Embryonic facial prominence (tissue), 1 donor: Measurements from ENCODE around the gene HOXB2.
"Not testable (repeated sequence)": the region's sequence is repeated elsewhere in the genome, so short reads cannot be mapped to it uniquely, and the experiment has no call there.

Experiments used
- DNase-seq: peaks from one replicate; pipeline ENCODE4 v3.0.0-alpha.2; 2016; ENCODE audit errors: extremely low spot score

The HOXB2 gene

DNA sequence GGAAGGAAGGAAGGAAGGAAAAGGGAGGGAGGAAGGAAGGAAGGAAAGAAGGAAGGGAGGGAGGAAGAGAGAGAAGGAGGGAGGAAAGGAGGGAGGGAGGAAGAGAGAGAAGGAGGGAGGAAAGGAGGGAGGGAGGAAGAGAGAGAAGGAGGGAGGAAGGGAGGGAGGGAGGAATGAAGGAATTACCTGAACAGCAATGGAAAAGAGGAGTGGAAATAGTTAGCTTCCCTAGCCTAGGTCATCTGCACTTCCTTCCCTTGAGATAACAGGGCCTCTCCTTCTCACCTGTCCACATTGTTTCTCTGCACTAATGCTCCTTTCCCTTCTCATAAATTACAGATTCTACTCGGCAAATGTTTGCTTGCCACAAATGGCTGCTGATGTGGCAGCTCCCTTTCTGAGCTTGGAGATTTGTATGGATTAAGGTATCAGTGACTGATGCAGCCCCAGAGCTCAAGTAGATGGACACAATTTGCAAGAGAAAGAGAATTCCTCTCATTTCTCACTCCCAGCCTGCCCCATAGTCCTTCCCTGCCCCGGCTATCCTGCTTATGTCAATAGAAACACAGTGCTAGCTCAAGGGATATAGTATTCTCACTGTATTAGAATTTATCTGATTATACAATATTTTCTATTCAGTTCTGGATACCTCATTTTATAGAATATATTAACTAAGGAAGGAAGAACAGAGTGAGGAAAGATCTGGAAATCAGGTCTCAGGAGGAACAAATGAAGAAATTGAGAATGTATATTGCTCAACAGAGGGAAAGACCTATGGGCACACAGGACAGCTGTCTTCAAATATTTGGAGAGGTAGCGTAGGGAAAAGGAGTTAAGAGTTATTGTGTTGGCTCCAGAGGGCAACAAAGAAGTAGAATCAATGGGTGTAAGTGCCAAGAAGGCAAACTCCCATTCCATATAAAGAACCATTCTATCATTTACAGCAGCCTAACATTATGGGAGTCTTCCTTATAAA, 28.7 kb downstream of the HOXB2 start:
- DNase-seq = no peak

DNA sequence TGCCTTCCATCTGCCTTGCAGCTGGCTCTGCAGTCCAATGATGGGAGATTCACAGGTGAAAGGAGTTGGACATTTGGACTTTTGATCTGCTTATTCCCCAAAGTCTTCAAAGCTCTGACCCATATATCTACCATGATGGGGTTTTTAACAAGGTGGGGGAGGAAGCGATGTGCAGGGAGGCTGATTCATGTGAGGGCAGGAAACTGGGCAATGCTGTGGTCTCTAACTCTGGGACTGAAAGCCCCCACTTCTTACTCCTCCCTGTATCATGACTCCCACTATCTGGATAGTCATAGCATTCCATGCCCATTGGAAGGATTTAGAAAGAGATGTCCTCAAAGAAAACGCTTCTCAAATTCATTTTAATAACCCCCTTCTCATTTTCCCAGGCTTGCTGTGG, 30.4 kb downstream of the HOXB2 start:
- DNase-seq = no peak

DNA sequence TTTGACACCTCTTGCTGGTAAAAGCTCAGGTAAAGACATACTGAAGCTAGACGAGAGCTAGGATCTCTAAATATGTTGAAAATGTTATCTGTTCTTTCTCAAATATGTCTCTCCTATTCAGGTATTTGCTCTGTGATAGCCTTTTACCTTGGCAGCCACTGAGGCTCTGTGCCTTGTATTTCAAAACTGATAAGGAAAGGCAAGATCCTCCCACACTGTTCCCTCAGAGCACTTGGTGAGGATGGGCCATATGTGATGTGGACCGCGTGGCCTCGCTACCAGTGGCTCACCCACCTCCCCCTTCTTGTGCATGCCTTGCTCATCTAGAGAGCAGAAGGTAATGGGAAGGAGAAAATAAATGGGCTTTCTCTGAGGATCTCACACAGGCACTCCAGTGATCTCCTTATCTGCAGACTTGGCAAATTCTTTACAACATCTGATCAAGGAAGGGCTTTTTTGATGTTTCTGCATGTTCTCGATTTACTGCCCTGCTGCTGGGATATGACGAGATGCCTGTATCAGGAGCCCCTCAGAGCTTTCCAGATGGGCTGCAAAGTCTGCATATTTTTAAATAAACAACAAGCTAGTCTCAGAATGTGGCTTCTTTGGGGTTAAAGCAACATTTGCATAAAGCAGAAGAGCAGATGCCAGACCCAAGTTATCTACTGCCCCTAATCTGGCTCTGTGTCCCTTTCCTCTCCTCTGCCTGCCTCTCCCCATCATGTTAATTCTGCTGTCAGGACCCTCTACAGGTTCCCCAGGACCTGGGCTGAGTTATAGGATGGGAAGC, 31.0 kb downstream of the HOXB2 start:
- no peak for DNase-seq

- DNase-seq = no peak
Measured at GRCh38 chr17:48513097-48513496, 31.8 kb downstream of the HOXB2 start.

DNA sequence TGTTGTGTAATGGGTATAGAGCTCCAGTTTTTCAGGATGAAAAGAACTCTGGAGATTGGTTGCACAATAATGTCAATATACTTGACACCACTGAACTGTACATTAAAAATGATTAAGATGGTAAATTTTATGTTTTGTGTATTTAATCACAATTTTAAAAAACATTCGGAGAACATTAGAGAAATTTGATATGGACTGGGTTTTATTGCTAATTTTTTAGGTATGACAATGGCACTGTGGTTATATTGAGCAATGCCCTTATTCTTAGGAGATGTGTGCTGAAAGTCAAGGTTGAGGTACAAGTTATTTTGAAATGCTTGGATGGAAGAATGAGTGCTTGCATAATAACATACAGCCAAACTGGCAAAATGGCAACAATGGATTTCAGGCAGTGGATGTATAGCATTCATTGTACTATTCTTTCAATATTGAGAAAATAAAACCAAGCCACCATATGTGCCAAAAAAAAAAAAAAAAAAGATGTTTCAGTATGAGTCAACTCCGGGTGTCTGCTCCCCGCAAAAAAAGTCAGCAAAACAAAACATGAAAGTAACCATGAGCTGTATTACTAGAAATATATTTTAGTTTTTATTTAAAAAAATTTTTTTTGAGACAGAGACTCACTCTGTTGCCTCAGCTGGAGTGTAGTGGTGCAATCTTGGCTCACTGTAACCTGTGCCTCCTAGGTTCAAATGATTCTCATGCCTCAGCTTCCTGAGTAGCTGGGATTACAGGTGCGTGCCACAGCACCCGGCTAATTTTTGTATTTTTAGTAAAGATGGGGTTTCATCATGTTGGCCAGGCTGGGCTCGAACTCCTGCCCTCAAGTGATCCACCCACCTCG, 33.9 kb downstream of the HOXB2 start:
- DNase-seq = no peak

DNA sequence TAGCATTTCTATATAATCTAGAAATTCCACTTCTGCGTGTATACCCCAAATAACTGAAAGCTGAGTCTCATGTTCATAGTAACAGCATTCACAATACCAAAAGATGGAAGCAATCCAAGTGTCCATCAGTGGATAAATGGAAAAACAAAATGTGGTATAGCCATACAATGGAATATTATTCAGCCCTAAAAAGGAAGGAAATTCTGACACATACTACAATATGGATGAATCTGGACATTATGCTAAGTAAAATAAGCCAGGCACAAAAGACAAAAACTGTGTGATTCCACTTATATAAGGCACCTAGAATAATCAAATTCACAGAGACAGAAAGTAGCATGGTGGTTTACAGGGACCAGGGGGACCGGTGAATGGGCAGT, 34.5 kb downstream of the HOXB2 start:
- no peak for DNase-seq

GRCh38 chr17:48509708-48510107, 35.2 kb downstream of the HOXB2 start:
- not testable (repeated sequence) for DNase-seq

- no peak for DNase-seq
Measured at GRCh38 chr17:48506246-48506645, 38.7 kb downstream of the HOXB2 start.

DNA sequence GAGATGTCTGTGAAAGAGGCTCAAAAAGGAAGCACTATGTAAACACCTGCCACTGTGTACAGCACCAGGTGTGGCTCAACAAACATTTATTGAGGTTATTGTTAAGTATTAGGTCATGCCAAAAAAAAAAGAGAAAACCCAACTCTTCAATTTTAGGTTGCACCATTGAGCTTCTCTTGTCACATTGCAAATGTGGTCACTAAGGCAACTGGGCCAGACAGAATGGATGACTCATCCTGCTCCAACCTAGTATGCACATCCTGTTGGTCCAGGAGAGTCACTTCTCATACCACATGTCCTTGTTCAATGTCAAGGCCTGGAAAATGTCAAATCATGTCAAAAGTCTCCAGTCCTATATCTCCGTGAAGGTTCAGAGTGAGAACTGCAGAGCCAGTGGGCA, 39.1 kb downstream of the HOXB2 start:
- no peak for DNase-seq

- no peak for DNase-seq
Measured at GRCh38 chr17:48504953-48505352, 40.0 kb downstream of the HOXB2 start.

DNA sequence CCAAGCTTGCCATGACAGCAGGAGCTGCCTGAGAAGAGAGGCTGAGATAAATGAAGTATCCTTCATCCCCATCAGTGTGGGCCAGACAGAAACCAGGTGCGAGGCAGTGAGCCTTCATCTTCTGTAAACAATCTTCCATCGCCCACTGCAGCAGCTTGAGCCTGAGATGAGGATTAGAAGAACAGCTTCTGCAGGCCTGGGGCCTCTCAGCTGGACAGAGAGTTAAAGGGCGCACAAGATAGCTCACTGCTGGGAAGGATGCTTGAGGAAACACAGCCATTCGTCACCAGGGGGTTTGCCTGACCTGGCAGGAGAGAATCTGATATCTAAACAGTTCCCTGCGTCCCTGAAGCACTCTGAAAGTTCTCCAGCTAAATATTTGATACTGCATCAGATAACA, 41.2 kb downstream of the HOXB2 start:
- DNase-seq = no peak

DNA sequence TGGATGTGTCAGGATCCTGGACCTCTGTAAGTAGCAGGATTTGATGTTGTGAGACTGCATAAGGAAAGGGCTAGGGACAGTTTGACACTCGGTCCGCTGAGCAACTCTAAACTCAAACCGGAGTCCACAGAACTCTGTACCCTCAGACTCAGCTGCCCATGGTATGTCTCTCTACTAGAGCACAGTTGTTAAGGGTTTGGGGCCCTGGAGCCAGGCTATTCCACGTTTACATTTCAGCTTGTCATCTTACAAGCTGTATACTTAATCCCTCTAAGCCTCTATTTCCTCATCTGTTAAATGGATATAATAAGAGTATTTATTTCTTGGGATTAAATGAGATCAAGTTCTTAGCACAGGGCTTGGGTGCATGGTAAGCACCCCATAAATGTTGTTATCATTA, 42.0 kb downstream of the HOXB2 start:
- no peak for DNase-seq

GRCh38 chr17:48502312-48502711, 42.6 kb downstream of the HOXB2 start:
- no peak for DNase-seq

DNA sequence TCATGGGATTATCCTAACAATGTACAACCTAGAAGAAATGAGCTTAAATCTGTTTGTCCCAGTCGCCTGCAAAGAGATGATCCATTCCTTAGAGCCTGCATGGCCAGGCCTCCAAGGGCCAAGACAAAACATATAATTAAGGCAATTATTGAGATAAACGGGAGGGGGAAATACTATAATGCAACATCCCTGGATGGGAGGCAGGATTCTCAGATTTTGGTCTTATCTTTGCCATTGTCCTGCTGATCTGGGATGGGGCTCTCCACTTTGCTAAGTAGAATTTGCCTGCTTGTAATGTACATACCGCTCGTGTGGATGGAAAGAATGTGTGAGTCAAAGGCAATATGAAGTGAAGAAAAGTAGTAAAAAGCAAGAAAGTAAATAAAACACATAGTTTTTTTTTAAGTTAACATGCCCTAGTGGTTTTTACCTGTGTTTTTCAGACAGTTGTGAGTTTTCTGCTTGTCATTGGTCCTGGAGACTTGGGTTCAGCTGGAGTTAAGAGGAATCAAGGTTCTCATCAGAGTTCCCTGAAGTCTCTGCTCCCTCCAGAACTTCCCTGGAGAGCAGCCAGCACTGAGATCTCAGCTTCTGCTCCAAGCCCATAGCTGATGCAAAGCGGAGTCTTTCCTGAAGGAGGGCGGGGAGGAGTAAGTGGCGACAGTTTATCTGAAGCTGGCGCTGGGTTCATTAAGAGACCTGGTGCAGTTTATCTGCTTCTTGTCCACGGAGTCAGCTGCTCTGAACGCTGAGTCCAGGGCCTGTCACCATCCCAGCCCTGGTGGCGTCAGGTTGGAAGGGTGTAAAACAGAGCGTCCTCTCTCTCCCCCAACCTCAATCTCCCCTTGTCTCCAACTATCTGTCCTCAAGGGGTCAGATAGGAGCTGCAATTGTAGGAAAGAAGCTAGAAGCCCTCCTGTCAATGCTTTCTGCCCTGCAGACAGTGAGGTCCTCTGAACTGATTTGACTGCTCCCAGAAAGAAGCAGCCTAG, 44.2 kb downstream of the HOXB2 start:
- DNase-seq = no peak

GRCh38 chr17:48499735-48500434, 45.0 kb downstream of the HOXB2 start:
- no peak for DNase-seq

DNA sequence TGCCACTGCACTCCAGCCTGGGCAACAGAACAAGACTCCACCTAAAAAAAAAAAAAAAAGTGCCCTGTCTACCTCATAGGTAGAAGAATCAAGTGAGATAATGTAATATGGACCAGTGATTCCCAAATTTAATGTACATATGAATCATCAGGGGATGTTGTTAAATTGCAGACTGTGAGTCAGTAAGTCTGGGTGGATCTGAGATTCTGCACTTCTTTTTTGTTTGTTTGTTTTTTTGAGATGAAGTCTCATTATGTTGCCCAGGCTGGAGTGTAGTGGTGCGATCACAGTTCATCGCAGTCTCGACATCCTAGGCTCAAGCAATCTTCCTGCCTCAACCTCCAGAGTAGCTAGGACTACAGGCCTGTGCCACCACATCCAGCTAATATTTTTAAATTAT, 45.7 kb downstream of the HOXB2 start:
- DNase-seq = no peak

- DNase-seq = no peak
Measured at GRCh38 chr17:48498164-48498850, 46.6 kb downstream of the HOXB2 start.

DNA sequence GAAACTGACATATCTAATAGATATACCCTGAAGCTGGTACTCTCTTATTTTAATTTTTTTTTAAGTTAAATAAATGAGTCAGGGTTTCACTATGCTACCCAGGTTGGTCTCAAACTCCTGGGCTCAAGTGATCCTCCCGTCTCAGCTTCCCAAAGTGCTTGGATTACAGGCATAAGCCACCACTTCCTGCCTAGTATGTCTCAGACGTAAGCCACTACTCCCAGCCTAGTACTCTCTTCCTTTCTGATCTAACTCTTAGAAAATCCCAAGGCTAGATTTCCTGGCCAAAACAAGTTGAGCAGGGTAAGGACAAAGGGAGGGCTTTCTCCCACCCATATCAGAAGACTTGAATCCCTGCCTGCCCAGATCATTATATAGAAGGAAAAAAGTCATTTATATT, 47.8 kb downstream of the HOXB2 start:
- no peak for DNase-seq

- no peak for DNase-seq
Measured at GRCh38 chr17:48494335-48494734, 50.6 kb downstream of the HOXB2 start.
